Pancreas (tissue), 10 donors: ENCODE measurements around the gene PHLDB1. TPM values are rescaled to one million over a fixed set of nuclear protein-coding genes. Genes with fewer than 3 reads are reported as not detected.

ENCODE experiments used
- ATAC-seq, 4 donors: fragments of 200-7000 bp; cut with Tn5 transposase; one replicate each; pipeline versions ENCODE4 v1.8.0 to v1.9.1; 2020; ENCODE audit warnings: mild to moderate bottlenecking in 4 of 4, moderate library complexity in 4 of 4
- DNase-seq, 6 donors: peaks; one replicate each; pipeline ENCODE4 v3.0.0-alpha.2; 2020
- FAIRE-seq: peaks from 2 replicates; lab custom pipeline; 2012; peaks lifted over from hg19 to GRCh38; lab: Jason Lieb, UNC
- H3K27ac ChIP-seq, 4 donors: fragments of 200-600 bp; sonication (generic); 1 replicate in 3 of 4; 2 replicates in 1 of 4; pipeline versions ENCODE4 v1.5.0 to v1.8.0; 2020
- H3K27me3 ChIP-seq, 4 donors: fragments of 200-600 bp; one replicate each; pipeline ENCODE4 v1.8.0; 2021
- H3K36me3 ChIP-seq, 3 donors: fragments of 200-600 bp; sonication (generic) in 1 of 3; one replicate each; pipeline versions ENCODE4 v1.5.0 to v1.8.0; 2020 to 2021
- H3K4me1 ChIP-seq, 3 donors: fragments of 200-600 bp; one replicate each; pipeline ENCODE4 v1.8.0; 2021
- H3K4me3 ChIP-seq, 4 donors: fragments of 200-600 bp; sonication (generic) in 2 of 4; one replicate each; pipeline versions ENCODE4 v1.5.0 to v1.8.0; 2020 to 2021
- H3K9me3 ChIP-seq, 4 donors: fragments of 200-600 bp; one replicate each; pipeline ENCODE4 v1.8.0; 2021
- CTCF ChIP-seq, 4 donors: fragments of 200-600 bp; sonication (generic) in 3 of 4; IDR thresholded peaks; one replicate each; pipeline versions ENCODE4 v1.5.0 to v1.8.0; 2021; ENCODE audit warnings: antibody characterized with exemption in 4 of 4
- WGBS, 2 donors: extraction: QIAGEN DNeasy Blood & Tissue Kit; methylation state at CpG; one replicate each; pipeline ENCODE4 v1.1.7; 2013; 5-methylcytosine and 5-hydroxymethylcytosine counted together
- intact Hi-C, 3 donors: fragments of 100-400 bp; cut with DNase I; formaldehyde crosslinking; loops; one replicate each; pipeline versions ENCODE4 v1.11.1 to v1.14.2; 2022
- polyA plus RNA-seq, 2 donors: library from polyadenylated mRNA; stranded (reverse); fragments of 200-250 nt; gene quantifications; one replicate each; pipeline ENCODE4 v1.2.3, GENCODE V29; 2013
- total RNA-seq, 6 donors: library from RNA; stranded (reverse); fragmentation: NEBNext Ultra II Directional in 4 of 6; extraction: Animal tissue kit (Norgen Biotek cat#: 25700) in 4 of 6; gene quantifications; one replicate each; pipeline versions ENCODE4 v1.2.1 to v1.2.4, GENCODE V29; 2021 to 2023
- donor health status: healthy with polysubstance abuse.
- donor health status: DM: no; HTN: no; CAD: no; lungs with moderate emphysema.
- donor health status: DM: no; HTN: no; CAD: no.
- donor health status: control.
- donor health status: control.
- donor health status: Bipolar disorder and iron deficiency.
- donor health status: DM: yes; HTN: yes; CAD: no.
- donor health status: DM: no; HTN: no; CAD: no.
- donor health status: DM: no; HTN: no; CAD: no.
- donor health status: DM: yes; HTN: yes; CAD: no.

PHLDB1 gene
- total and polyA plus RNA-seq, 8 donors: 29.3 to 153 (median 48.0) TPM

GRCh38 chr11:118662401-118663271, 55.2 kb downstream of the PHLDB1 start:
- Histone ChIP-seq H3K4me3 (no peak overlapping the region), H3K27me3 (no peaks in the 10 kb centered on the region), H3K4me1 (peaks cover 0 to 3% (median 3%) of the 10 kb centered on the region in 3 donors), H3K27ac (no peak overlapping the region), H3K36me3 (no peaks in the 10 kb centered on the region), H3K9me3 (no peaks in the 10 kb centered on the region)
- DNase-seq (peak in 1 of 6 donors; percentile 50), ATAC-seq (no peak), FAIRE-seq (no peak)
- WGBS, 2 donors: 70 to 79% methylated on average over 8 of the region's 8 CpGs
- TF ChIP-seq CTCF (IDR thresholded peaks at IDR 0.05): no peak
- intact Hi-C loops: no loop called here

GRCh38 chr11:118663381-118663780, 56.0 kb downstream of the PHLDB1 start:
- no peak for DNase-seq

GRCh38 chr11:118663902-118664301, 56.5 kb downstream of the PHLDB1 start:
- peaks cover 0 to 3% (median 3%) of the 10 kb centered on the region in 3 donors for H3K4me1 ChIP-seq
- WGBS, 2 donors: 85 to 89% methylated on average over 3 of the region's 3 CpGs
- TF ChIP-seq CTCF (IDR thresholded peaks at IDR 0.05): no peak
- DNase-seq: no peak
- no peak for FAIRE-seq
- no peak overlapping the region for H3K4me3 ChIP-seq
- no peak overlapping the region for H3K27ac ChIP-seq
- intact Hi-C loops: no loop called here
- no peaks in the 10 kb centered on the region for H3K36me3 ChIP-seq
- H3K9me3 ChIP-seq: no peaks in the 10 kb centered on the region
- ATAC-seq: no peak
- H3K27me3 ChIP-seq: no peaks in the 10 kb centered on the region

More at GRCh38 chr11:118663381-118663780, 56.0 kb downstream of the PHLDB1 start:
- H3K27me3 ChIP-seq: no peaks in the 10 kb centered on the region
- peaks cover 0 to 3% (median 3%) of the 10 kb centered on the region in 3 donors for H3K4me1 ChIP-seq
- no peaks in the 10 kb centered on the region for H3K36me3 ChIP-seq
- H3K4me3 ChIP-seq: no peak overlapping the region
- H3K9me3 ChIP-seq: no peaks in the 10 kb centered on the region
- WGBS, 2 donors: 84% methylated on average over 4 of the region's 4 CpGs
- FAIRE-seq: no peak
- H3K27ac ChIP-seq: no peak overlapping the region
- intact Hi-C loops: no loop called here
- no peak for TF ChIP-seq CTCF (IDR thresholded peaks at IDR 0.05)
- no peak for ATAC-seq

GRCh38 chr11:118666371-118666770, 59.0 kb downstream of the PHLDB1 start:
- intact Hi-C loops: no loop called here
- Histone ChIP-seq H3K4me3 (no peak overlapping the region), H3K36me3 (no peaks in the 10 kb centered on the region), H3K9me3 (no peaks in the 10 kb centered on the region), H3K27ac (no peak overlapping the region), H3K27me3 (no peaks in the 10 kb centered on the region), H3K4me1 (no peaks in the 10 kb centered on the region)
- WGBS, 2 donors: 90 to 92% methylated on average over 5 of the region's 5 CpGs
- TF ChIP-seq CTCF (IDR thresholded peaks at IDR 0.05): no peak
- DNase-seq (no peak), ATAC-seq (no peak), FAIRE-seq (no peak)

- H3K4me1 ChIP-seq: no peaks in the 10 kb centered on the region
- FAIRE-seq (no peak), DNase-seq (no peak), ATAC-seq (no peak)
- no peaks in the 10 kb centered on the region for H3K27me3 ChIP-seq
- no peaks in the 10 kb centered on the region for H3K36me3 ChIP-seq
- intact Hi-C loops: no loop called here
- WGBS, 2 donors: 48 to 50% methylated on average over 2 of the region's 2 CpGs
- no peak overlapping the region for H3K27ac ChIP-seq
- no peak overlapping the region for H3K4me3 ChIP-seq
- no peaks in the 10 kb centered on the region for H3K9me3 ChIP-seq
- no peak for TF ChIP-seq CTCF (IDR thresholded peaks at IDR 0.05)
These were observed 62.6 kb downstream of the PHLDB1 start for GRCh38 chr11:118670063-118670462.
